Measurements from ENCODE around the gene DND1.

DND1 gene

DNA sequence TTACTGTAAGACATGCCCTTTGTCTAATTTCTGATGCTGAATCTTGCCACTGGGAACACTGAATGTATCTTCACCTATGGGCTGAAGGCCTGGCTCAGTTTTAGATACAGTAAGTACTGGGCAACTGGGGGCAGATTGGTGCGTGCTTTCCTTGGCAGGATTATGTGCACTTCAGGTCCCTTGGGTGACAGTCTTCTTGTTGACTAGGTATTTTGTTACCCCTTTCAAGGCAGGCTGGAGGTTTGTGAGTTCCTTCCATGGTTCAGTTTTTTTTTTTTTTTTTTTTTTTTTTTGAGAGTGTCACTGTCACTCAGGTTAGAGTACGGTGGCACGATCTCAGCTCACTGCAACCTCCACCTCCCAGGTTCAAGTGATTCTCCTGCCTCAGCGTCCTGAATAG, 34.4 kb upstream of the DND1 start:
- H3K4me3 ChIP-seq (ENCODE audit: low read length) = no peak overlapping the region
- DNase-seq (ENCODE audit: low read depth) = no peak
- no peak for TF ChIP-seq CTCF (conservative IDR thresholded peaks at IDR 0.05; ENCODE audit: low read length)

- TF ChIP-seq CTCF (conservative IDR thresholded peaks at IDR 0.05; ENCODE audit: low read length) = no peak
- peak; percentile 99 for DNase-seq (ENCODE audit: low read depth)
- peak within 1 kb of the TSS; percentile 73 for H3K4me3 ChIP-seq (ENCODE audit: low read length)
These were observed 27.1 kb upstream of the DND1 start, which contains the start of gene ZMAT2 for GRCh38 chr5:140700177-140701144. Gene ZMAT2 (plus strand): TSS chr5:140700447. CDS start chr5:140700461, 14 bp downstream.

DNA sequence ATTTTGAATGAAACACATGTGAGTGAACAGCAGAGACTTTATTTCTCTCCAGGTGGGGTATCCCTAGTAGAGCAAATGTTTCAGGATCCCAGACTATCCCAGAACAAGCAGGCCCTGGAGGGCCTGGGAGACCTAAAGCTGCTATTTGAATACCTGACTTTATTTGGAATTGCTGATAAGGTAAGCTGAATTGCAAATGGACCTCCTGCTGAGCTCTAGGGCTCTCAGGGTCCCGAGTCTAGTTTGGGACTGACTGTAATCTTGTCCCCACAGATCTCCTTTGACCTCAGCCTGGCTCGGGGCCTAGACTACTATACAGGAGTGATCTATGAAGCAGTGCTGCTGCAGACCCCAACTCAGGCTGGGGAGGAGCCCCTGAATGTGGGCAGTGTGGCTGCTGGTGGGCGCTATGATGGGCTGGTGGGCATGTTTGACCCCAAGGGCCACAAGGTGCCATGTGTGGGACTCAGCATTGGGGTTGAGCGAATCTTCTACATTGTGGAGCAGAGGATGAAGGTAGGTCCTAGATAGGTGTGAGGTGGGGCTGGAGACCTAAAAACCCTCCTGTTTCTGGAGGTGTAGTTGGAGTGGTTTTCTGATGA, 23.6 kb upstream of the DND1 start:
- no peak overlapping the region for H3K4me3 ChIP-seq (ENCODE audit: low read length)
- no peak for TF ChIP-seq CTCF (conservative IDR thresholded peaks at IDR 0.05; ENCODE audit: low read length)
- DNase-seq (ENCODE audit: low read depth) = no peak

DNA sequence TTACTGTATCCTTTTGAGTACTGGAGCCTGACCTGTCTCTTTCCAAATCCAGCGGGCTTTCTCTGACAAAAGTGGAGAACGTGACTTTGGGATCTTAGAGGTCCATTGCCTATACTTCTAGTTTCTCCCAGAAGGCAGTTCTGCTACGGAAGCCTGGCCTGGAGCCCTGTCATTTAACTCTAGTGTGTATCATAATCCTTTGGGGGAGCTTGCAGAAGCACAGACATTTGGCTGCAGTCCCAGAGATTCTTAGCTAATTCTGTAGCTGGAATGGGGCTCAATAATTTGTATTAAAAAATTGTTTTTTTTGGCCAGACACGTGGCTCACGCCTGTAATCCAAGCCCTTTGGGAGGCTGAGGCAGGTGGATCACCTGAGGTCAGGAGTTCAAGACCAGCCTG, 20.9 kb upstream of the DND1 start:
- TF ChIP-seq CTCF (conservative IDR thresholded peaks at IDR 0.05; ENCODE audit: low read length) = no peak
- DNase-seq (ENCODE audit: low read depth) = no peak
- H3K4me3 ChIP-seq (ENCODE audit: low read length) = no peak overlapping the region

- DNase-seq (ENCODE audit: low read depth) = peak; percentile 95
- peak within 1 kb of the TSS; percentile 96 for H3K4me3 ChIP-seq (ENCODE audit: low read length)
- peak; percentile 18; the same call in 1 of the 2 replicates for TF ChIP-seq CTCF (conservative IDR thresholded peaks at IDR 0.05; ENCODE audit: low read length)
These were observed 17.9 kb upstream of the DND1 start, which contains the start of the genes HARS1 and HARS2 for GRCh38 chr5:140690941-140691924. Gene HARS1 (minus strand): TSS chr5:140691370. CDS start chr5:140691304, 66 bp downstream. Gene HARS2 (plus strand): TSS chr5:140691455. CDS start chr5:140691649, 194 bp downstream.

DNA sequence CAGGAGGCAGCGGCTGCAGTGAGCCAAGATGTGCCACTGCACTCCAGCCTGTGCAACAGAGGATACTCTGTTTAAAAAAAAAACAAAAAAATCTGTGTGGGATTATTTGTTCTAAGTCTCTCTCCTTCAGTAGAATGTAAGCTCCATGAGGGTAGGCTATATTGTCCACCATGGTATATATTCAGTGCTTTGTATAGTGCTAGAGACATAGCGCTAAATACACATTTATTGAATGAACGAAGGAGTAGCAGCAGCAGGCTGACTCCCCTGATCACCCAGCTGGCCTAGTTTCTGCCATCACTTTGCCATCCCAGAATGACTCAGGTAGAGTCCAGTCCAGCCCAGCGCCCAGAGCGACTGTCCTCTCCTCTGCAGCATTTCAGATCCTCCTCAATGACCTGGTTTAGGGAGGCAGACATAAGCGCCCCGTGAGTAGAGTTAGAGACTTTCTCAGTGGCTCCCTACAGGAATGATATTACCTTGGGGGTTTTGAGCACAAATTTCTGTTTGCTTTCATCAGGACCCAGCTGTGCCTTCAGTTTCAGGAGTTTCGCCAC, 17.1 kb upstream of the DND1 start:
- DNase-seq (ENCODE audit: low read depth) = no peak
- TF ChIP-seq CTCF (conservative IDR thresholded peaks at IDR 0.05; ENCODE audit: low read length) = no peak

More for the DNA sequence above, 17.1 kb upstream of the DND1 start:
- H3K4me3 ChIP-seq (ENCODE audit: low read length) = peak overlapping the region; percentile 96
